MCF 10A (cell line): ENCODE data around the gene PHPT1. TPM values are rescaled to one million over a fixed set of nuclear protein-coding genes. Genes with fewer than 3 reads are reported as not detected.

ENCODE experiments used
- BruUV-seq: library from RNA; stranded (reverse); fragments of 400-500 nt; replicated peaks from 2 replicates; lab custom pipeline; 2021; lab: Mats Ljungman, UMichigan
- CTCF ChIA-PET: fragments of 300-600 bp; sonication (Branson Sonifier 250); formaldehyde crosslinking; extraction: SDS; loops from one replicate; lab custom pipeline; 2021; ENCODE audit warnings: antibody characterized with exemption, inconsistent platforms; lab: Yijun Ruan, JAX
- POLR2A ChIA-PET: fragments of 300-600, 350-650 bp; sonication (Branson Sonifier 250); formaldehyde crosslinking; extraction: SDS; loops from one replicate; lab custom pipeline; 2020; ENCODE audit warnings: antibody characterized with exemption, inconsistent platforms; lab: Yijun Ruan, JAX
- DNase-seq: peaks from one replicate; pipeline ENCODE4 v3.0.0-alpha.2; 2018; ENCODE audit not compliant: unreplicated experiment
- H3K27ac Mint-ChIP-seq: one replicate; pipeline ENCODE4 v1.8.0; 2022; ENCODE audit warnings: mild to moderate bottlenecking, low read depth, mixed read lengths; ENCODE audit not compliant: unreplicated experiment
- H3K27me3 Mint-ChIP-seq: one replicate; pipeline ENCODE4 v1.8.0; 2022; ENCODE audit warnings: mixed read lengths; ENCODE audit not compliant: insufficient read depth, unreplicated experiment
- H3K36me3 Mint-ChIP-seq: one replicate; pipeline ENCODE4 v1.8.0; 2022; ENCODE audit warnings: mild to moderate bottlenecking, moderate library complexity, mixed read lengths; ENCODE audit not compliant: insufficient read depth, unreplicated experiment
- H3K4me1 Mint-ChIP-seq: one replicate; pipeline ENCODE4 v1.8.0; 2022; ENCODE audit warnings: mixed read lengths; ENCODE audit not compliant: insufficient read depth, unreplicated experiment
- H3K4me3 Mint-ChIP-seq: one replicate; pipeline ENCODE4 v1.8.0; 2022; ENCODE audit warnings: mild to moderate bottlenecking, moderate library complexity, mixed read lengths; ENCODE audit not compliant: unreplicated experiment
- H3K9me3 Mint-ChIP-seq: one replicate; pipeline ENCODE4 v1.8.0; 2022; ENCODE audit warnings: mixed read lengths; ENCODE audit not compliant: unreplicated experiment
- intact Hi-C: fragments of 100-400 bp; cut with micrococcal nuclease; formaldehyde crosslinking; loops from 2 replicates; pipeline ENCODE4 v1.14.1; 2022
- total RNA-seq: library from RNA; stranded (reverse); gene quantifications from 2 replicates; pipeline ENCODE4 v1.2.3, GENCODE V29; 2022
- TF ChIP-seq, protein P1 (sequence below): fragments of 200-600 bp; IDR thresholded peaks from one replicate; pipeline ENCODE4 v1.8.0; 2022; ENCODE audit warnings: antibody characterized with exemption, mild to moderate bottlenecking; ENCODE audit not compliant: unreplicated experiment

Gene PHPT1
- total RNA-seq, 1 experiment from 2014 or later, result 193 TPM

DNA sequence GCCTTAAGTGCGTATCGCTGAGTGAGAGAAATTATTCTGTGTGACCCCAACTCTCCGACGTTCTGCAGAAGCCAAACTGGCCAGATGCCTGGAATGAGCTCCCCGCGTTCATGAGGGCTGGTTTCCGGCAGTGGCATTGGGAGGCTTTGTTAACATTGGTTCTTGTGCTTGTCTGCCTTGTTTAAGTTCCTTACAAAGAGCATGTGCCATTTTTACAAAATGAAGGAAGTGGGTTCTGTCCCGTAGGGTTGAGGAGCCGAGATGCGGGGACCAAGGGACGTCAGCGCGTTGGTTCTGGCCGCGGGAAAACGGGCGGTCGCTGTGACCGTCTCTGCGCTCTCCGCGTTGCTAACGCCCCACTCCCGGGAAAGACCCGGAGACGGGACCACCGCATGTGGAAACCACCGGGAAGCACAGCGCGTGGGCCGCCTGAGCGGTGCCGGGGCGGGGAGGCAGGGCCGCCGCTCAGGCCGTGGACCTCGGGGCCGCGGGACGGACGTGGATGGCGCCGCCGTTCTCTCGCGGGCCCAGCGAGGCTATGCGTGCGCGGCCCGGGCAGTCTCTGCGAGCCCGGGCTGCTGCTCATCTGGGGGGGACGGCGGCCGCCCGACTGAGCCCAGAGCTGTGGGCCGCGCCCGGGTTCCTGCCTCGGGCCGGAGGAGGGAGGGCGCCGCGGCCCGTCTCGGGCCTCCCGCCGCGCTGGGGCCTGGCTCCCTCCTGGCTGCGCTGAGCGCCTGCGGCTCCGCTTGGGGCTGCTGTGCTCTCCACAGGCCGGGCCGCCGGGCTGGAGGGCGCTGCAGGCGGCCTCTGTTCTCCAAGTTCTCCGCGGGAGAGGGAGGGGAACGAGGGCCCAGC is 28.0 kb upstream of the PHPT1 start:
- no peaks in the 10 kb centered on the region for H3K27me3 Mint-ChIP-seq
- no peak overlapping the region for H3K4me3 Mint-ChIP-seq
- no peak overlapping the region for H3K27ac Mint-ChIP-seq
- peaks cover 48% of the 10 kb centered on the region for H3K36me3 Mint-ChIP-seq
- ChIA-PET CTCF (interaction anchor here (0.6 to 1.3 kb wide), 4 partner anchors 12 to 52 kb away, joined by 3 to 4 read pairs (median 4); no protein-coding TSS in a partner anchor), POLR2A (interaction anchor here (0.7 kb wide), 1 partner anchor 14 kb away, joined by 4 read pairs; no protein-coding TSS in a partner anchor)
- H3K9me3 Mint-ChIP-seq, result no peaks in the 10 kb centered on the region
- no peaks in the 10 kb centered on the region for H3K4me1 Mint-ChIP-seq
- BruUV-seq, result no TSS peak
- no peak for DNase-seq
- intact Hi-C loops, result no loop called here
- TF ChIP-seq, protein P1, sequence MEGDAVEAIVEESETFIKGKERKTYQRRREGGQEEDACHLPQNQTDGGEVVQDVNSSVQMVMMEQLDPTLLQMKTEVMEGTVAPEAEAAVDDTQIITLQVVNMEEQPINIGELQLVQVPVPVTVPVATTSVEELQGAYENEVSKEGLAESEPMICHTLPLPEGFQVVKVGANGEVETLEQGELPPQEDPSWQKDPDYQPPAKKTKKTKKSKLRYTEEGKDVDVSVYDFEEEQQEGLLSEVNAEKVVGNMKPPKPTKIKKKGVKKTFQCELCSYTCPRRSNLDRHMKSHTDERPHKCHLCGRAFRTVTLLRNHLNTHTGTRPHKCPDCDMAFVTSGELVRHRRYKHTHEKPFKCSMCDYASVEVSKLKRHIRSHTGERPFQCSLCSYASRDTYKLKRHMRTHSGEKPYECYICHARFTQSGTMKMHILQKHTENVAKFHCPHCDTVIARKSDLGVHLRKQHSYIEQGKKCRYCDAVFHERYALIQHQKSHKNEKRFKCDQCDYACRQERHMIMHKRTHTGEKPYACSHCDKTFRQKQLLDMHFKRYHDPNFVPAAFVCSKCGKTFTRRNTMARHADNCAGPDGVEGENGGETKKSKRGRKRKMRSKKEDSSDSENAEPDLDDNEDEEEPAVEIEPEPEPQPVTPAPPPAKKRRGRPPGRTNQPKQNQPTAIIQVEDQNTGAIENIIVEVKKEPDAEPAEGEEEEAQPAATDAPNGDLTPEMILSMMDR, result no peak

DNA sequence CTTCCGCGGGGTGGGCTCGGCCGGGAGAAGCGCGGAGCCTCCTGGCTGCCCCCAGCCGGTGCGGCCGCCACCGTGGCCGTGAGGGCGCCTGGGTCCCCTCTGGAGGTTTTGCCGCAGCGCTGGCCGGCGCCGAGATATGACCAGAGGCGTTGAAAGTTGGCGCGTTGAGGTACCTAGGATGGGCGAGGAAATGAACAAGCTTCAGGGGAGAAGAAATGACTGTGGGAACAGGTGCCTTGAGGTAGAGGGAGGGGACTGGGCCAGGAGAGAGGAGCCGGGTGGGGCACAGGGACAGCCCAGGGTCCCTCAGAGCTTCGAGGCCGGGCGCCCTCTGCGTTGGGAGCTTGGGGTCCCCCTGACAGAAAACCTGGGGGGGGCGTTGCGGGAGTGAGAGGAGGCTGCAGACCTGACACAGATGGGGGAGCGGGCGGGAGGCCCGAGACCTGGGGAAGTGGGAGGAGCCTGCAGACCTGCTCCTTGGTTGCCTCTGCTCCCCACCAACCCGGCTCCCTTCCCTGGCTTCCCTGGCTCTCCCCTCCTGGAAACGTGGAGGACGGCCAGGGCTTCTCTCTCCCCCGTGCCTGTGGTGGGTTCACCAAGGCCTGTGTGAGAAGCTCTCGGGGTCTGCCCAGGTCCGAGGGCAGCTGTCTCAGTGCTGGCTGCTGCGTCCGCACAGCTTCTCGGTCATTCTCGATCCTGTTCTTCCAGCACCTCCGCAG is 27.2 kb upstream of the PHPT1 start:
- DNase-seq, result no peak
- H3K27ac Mint-ChIP-seq, result no peak overlapping the region
- TF ChIP-seq, protein P1, result no peak
- peaks cover 44% of the 10 kb centered on the region for H3K36me3 Mint-ChIP-seq
- intact Hi-C loops, result no loop called here
- no peaks in the 10 kb centered on the region for H3K27me3 Mint-ChIP-seq
- ChIA-PET CTCF (interaction anchor here (0.6 to 1.3 kb wide), 3 partner anchors 30 to 410 kb away, joined by 3 to 4 read pairs (median 3); no protein-coding TSS in a partner anchor), POLR2A (interaction anchor here (0.6 to 2.4 kb wide), 2 partner anchors 14 to 169 kb away, joined by 3 to 8 read pairs; partner anchors contain the start of gene RABL6)
- no peak overlapping the region for H3K4me3 Mint-ChIP-seq
- no peaks in the 10 kb centered on the region for H3K9me3 Mint-ChIP-seq
- no peaks in the 10 kb centered on the region for H3K4me1 Mint-ChIP-seq
- BruUV-seq, result no TSS peak

DNA sequence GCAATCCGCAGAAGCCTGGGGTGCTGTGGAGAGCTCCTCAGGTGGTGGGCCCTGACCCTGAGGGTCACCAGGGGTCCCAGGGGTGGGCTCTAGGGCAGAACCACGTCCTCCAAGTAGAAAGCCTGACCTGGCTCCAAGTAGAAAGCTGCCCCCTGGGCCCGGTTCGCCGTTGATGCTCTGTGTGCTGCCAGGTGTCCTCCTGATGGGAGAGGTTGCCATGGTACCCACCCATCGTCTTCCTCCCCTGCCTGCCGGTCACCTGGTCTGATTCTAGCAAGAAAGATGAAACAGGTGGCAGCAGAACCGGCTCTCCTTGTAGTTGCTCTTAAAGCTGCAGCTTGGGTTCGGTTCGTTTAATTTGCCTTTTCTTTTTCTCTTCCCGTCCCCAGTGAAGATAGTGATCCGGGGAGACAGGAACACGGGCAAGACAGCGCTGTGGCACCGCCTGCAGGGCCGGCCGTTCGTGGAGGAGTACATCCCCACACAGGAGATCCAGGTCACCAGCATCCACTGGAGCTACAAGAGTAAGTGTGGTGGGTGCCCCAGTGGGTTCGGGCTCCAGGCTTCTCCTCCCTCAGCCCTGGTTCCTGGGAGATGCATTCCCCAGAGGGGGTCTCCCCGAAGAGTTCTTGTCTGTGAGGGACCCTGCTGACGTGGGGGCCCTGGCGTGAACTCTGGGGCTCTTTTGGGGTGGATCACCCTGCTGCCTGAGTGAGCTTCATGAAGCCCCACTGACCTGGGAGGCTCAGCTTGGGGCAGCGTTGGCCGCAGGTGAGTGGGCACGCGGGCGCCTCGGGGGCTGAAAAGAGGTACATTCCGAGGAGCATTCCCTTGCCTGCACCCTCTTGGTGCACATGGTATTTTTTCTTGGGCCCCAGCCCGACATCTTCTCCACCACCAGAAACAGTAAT is 25.8 kb upstream of the PHPT1 start:
- H3K36me3 Mint-ChIP-seq, result peaks cover 41% of the 10 kb centered on the region
- no peaks in the 10 kb centered on the region for H3K4me1 Mint-ChIP-seq
- POLR2A ChIA-PET, result interaction anchor here (0.6 to 2.4 kb wide), 5 partner anchors 15 to 460 kb away, joined by 3 to 8 read pairs (median 3); partner anchors contain the start of genes CLIC3, DNLZ and RABL6
- BruUV-seq, result no TSS peak
- no peak overlapping the region for H3K27ac Mint-ChIP-seq
- H3K9me3 Mint-ChIP-seq, result no peaks in the 10 kb centered on the region
- intact Hi-C loops, result no loop called here
- TF ChIP-seq, protein P1, result no peak
- DNase-seq, result no peak
- H3K4me3 Mint-ChIP-seq, result no peak overlapping the region
- CTCF ChIA-PET, result interaction anchor here (0.8 kb wide), 3 partner anchors 8 to 19 kb away, joined by 3 read pairs; partner anchors contain the start of gene AJM1
- no peaks in the 10 kb centered on the region for H3K27me3 Mint-ChIP-seq
